CD4-positive, alpha-beta T cell treated with Interleukin-4 for 4 hours (primary cell): ENCODE measurements around the gene ARMC2.
A peak's percentile ranks its signal among the peaks of the same experiment; 100 is the strongest.
"Not testable (repeated sequence)": the region's sequence is repeated elsewhere in the genome, so short reads cannot be mapped to it uniquely, and the experiment has no call there.

ENCODE experiments used
- DNase-seq: peaks from one replicate; pipeline ENCODE4 v3.0.0-alpha.2; 2020

The ARMC2 gene, protein sequence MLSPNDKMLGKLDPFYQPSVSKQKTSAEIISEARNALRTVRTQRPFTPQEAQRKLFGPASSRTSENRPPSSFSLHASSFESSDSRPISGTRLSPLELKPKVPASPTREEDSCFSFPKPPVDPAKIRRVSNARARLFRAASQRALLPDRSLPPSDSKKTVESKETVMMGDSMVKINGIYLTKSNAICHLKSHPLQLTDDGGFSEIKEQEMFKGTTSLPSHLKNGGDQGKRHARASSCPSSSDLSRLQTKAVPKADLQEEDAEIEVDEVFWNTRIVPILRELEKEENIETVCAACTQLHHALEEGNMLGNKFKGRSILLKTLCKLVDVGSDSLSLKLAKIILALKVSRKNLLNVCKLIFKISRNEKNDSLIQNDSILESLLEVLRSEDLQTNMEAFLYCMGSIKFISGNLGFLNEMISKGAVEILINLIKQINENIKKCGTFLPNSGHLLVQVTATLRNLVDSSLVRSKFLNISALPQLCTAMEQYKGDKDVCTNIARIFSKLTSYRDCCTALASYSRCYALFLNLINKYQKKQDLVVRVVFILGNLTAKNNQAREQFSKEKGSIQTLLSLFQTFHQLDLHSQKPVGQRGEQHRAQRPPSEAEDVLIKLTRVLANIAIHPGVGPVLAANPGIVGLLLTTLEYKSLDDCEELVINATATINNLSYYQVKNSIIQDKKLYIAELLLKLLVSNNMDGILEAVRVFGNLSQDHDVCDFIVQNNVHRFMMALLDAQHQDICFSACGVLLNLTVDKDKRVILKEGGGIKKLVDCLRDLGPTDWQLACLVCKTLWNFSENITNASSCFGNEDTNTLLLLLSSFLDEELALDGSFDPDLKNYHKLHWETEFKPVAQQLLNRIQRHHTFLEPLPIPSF

DNA sequence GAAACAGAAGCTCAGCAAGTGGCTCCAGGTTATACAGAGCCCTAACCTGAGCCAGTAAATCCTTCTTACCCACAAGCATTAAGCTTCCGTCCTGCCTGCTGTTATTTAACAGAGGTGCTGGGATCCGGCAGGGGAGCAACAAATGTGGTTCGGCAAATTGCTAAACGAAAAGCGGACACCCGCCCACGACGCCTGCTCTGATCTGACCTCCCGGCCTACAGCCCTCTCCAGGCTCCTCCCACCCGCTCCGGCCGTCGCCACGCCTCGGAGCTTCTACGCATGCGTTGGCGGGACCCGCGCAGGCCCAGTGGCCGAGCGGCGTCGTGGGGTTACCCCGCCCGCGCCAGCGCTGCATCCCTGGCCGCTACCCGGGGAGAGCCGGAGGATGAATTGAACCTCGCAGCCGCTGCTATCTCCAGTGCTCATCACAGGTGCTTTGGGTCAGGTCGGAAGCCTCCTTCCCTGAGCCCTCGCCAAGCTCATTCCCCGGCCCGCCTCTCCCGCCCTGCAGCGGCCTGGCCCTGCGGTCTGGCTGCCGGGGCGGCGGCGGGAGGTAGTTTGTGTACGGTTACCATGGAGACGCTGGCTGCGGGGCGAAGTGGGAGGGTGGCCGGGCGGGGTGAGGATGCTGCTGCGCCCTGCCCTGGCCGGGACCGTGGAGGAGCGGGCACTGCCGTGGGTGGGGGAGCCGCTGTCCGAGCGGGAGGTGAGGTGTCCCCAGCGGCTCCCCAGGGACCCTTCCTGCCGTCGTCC, at the start of gene ARMC2:
TSS of gene ARMC2 (plus strand) at position 307 of the 753 bp plus-strand sequence. CDS start 5,846 bp downstream, outside the sequence.
- DNase-seq: peak; percentile 92

DNA sequence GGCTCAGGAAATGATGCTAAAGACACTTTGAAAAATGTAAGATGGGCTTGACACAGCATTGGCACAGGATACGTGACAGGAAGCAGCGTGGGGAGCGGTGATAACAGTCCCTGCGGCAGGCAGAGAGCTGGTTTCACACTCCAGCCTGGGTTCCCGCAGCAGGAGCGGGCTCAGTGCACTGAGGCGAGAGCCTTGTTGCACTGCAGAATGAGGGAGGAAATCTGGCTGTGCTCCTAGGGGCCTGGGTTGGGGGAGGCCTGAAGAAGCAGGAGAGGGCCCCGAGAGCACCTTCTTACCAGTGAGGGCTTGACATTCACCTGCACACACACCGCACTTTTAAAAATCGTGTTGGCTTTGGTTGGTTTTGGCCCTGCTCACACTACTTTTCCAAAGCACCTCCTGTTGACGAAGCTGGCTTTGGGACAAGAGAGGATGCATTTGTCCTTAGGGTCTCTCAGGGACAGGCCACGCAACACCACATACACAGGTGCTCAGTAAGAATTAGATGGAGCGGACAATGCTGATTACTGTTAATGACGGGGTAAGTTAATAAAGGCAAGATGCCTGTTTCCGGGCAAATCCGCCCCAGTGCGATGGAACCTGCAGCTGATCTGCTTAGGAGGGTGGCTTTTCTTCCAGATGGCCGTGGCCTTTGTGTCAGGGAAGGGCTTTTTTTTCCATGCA, 49.4 kb upstream of the ARMC2 start:
- peak; percentile 53 for DNase-seq

DNA sequence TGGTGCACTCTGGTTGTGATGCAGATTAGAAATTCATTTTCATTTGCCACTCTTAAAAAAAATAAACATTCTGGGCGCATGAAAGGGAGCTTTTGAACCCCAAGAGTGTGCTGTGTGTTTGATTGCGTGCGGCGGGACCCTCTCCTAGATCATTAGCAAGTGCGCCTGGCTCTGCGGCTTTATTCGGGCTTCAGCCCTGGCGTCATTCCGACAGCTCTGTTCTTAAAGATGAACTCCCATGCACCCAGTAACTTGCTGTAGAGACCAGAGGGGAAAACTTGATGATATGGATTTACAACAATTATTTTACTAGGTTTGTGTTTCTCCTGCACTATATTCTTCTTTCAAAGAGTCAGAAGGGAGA, 48.9 kb upstream of the ARMC2 start:
- no peak for DNase-seq

DNA sequence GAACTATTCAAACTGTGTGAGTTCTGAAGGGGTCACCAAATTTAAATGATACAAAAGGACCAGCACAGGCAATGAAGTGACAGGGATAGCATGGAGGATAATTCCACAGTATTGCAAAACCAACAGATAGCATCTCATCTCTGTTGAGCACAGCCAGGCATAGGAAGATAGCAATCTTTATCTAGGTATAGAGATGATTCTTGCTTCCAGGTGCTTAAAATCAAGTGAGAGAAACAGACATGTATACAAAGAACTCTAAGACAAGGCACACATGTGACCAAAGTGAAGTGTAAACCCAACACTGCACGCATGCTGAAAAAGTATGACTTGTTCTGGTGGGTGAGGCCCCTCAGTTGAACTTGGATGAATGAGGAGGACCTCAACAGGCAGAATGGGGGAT, 48.4 kb upstream of the ARMC2 start:
- no peak for DNase-seq

DNA sequence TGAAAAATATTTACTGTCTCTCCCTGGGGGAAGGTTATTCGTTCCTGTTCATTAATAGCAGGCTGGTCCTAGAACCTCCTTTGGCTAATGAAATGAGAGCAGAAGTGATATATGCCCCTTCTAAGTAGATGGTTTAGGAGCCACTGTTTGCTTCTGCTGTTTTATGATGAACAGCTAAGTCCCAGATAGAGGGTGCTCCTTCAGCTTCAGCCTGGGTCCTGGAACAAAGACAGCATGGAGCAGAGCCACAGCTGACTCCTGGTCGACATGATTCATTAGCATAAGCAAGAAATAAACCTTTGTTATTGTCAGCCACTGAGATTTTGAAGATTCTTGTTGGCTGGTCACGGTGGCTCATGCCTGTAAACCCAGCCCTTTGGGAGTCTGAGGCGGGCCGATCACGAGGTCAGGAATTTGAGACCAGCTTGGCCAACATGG, 47.8 kb upstream of the ARMC2 start:
- no peak for DNase-seq

DNA sequence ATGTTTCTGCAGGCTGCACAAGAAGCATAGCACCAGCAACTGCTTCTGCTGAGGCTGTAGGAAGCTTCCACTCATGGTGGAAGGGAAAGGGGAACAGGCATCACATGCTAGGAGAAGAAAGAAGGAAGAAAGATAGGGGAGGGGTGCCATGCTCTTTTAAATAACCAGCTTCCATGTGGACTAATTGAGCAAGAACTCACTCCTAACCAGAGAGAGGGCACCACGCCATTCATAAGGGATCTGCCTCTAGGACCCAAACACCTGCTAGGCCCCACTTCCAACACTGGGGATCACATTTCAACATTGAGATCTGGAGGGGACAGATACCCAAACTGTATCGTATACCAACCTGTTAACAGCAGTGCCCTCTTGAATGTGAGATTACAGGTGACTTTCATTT, 46.9 kb upstream of the ARMC2 start:
- DNase-seq: no peak

DNA sequence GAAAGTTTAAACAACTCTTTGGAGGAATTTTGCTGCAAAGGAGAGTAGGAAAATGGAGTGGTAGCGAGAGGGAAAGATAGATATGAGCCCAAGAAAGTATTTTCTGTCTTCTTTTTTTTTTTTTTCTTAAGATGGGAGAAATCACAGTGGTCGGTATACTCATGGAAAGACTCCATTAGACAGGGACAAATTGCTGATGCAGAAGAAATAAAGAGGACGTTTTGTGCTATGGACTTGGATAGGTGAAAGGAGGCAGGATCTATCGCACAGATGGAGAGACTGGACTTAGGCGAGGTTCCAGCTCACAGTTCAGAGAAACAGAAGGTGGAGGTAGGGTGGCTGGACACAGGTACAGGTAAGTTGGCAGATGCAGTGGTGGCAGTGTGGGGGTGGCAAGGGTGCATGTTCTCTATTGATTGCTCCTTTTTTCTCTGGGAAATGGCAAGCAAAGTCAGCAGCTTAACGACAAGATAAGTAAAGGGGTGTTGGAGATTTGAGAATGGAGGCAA, 44.2 kb upstream of the ARMC2 start:
- DNase-seq: no peak

DNA sequence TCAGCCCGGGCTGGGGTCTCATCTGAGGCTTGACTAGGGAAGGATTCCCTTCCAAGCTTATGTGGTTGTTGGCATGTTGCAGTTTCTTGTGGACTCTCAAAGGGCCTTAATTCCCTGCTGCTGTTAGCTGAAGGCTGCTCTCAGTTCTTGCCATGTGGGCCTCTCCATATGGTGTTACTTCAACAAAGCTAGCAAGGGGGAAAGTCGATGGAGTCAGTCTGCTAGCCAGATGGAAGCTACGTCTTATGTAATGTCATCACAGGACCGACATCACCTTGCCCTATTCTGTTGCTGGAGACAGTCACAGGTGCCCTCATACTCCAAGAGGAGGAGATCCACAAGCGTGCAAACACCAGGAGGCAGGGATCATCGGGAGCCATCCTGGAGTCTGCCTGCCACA, 43.3 kb upstream of the ARMC2 start:
- DNase-seq: no peak

DNA sequence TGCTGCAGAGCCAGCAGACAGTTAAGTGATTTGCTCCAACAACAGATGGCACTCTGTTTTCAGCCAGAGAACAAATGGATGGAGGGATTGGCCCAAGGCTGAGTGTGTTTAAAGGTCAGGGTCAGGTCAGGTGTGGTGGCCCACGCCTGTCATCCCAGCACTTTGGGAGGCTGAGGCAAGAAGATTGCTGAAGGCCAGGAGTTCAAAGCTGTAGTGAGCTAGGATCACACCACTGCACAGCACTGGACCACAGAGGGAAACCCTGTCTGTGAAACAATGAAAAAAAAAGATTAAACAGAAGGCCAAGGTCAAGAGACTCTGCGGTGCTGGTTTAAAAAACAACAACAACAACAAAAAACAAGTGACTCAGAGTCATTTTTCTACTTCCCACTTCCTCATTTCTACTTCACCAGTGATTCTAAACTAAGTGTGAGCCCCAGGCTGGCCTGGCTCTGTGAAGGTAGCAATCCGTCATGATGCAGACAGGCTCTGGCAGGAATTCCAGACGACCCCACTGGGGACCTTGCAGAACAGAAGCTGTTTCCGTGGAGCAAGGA, 42.5 kb upstream of the ARMC2 start:
- no peak for DNase-seq

DNA sequence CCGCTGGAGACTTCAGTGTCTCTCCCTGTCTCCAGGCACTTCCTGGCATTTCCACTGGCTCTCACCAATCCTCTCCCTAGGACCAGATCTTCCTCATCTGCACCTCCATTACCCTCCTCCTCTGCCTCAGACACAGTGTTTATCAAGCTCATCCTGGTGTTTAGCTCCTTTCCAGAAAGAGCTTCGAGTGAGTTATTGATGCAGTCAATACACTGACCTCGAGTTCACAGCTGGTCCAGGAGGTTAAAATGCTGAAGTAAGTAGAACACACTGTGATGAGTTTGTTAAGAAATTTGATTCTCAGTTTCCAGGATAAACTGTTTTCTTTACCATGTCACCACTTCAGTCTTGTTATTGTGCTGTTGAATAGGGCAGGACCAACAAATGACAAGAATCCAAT, 42.1 kb upstream of the ARMC2 start:
- DNase-seq: no peak

DNA sequence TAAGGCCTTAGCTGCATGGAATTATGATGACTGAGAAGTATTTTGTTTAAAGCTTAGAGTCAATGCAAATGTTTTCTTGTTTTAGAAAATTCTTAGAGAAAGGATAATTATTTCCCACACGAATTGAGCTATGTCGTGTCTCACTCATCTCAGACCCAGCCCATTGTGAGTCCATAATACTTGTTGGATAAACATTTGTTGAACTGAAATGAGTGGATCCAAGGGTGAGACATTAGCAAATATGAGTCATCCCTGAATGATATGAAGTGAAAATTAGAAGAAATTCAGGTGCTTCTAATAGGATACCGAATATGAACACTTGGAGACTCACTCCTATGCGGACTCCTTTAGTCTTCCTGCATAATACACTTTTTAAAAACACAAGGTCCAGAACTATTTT, 41.6 kb upstream of the ARMC2 start:
- no peak for DNase-seq

DNA sequence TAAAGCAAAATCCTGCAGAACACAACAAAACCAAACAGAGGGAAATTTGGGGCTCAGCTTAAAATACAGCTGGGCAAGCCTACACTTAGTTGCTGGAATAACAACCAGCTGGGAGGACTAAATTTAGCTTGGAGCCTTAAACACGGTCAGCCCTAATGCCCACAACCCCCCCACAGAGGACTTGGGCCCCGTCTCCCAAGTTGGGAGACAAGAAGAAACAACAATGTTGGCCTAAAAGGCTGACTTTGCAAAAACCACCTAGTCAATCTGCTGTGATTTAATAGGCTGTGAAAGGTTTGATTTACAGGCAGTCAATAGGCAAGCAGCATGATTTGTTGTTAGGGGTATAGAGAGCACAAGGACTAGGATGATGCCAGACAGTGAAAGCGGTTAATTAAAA, 40.3 kb upstream of the ARMC2 start:
- DNase-seq: no peak

DNA sequence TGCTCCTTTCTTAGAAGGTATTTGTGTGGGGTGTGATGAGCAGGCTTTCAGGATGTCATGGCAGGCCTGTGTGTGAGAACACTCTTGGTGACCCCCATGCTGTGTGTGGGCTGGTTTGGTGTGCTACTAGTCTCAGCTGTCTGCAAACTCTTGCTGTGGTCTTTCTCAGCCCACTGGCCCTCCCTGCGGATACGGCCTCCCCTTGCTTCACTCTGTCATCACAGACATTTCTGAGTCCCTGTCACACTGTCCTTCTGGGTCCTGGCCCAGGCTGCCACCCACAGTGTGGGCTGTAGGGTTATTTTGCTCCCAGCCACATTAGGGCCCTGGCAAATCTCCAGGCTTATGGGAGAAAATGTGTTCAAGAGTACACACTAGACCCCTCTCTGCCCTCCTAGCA, 39.0 kb upstream of the ARMC2 start:
- DNase-seq: no peak

DNA sequence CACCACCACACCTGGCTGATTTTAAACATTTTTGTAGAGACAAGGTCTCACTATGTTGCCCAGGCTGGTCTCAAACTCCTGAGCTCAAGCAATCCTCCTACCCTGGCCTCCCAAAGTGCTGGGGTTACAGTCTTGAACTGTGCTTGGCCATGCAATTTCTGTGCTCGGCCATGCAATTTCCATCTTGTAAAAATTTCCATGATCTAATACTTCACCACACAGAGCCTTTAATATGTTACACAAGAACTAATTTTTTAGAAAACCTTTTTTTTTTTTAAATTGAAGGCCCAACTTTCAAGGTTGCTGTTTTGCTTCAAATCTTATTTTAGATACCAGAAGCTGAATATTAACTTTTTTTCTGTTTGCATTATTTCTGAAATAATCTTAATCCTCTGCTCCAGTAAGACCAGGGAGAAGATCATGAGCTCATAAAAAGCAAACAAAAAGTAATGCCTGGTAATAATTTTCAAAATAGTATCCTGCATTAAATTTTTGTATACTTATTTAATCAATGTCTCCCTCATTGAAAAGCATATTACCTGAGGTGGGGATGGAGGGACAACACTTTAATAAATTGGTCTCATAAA, 38.1 kb upstream of the ARMC2 start:
- no peak for DNase-seq

DNA sequence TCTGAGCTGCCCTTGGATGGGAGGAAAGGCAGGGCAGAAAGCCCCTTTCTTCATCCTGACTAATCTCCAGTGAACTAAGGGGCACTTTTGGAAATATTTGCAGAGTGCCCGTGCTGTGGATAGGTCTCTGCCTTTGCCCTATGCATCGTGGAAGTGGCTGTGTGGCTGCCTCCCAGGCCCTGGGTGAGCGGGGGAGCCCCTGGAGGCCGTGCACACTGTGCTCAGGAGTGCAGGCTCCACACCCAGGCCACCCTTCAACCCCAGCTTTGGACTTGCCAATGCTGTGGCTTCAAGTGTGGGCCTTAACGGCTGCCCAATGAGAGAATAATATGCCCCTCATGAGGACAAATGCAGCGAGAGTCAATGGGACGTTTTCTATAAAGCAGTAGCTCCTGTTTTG, 36.7 kb upstream of the ARMC2 start:
- no peak for DNase-seq

DNA sequence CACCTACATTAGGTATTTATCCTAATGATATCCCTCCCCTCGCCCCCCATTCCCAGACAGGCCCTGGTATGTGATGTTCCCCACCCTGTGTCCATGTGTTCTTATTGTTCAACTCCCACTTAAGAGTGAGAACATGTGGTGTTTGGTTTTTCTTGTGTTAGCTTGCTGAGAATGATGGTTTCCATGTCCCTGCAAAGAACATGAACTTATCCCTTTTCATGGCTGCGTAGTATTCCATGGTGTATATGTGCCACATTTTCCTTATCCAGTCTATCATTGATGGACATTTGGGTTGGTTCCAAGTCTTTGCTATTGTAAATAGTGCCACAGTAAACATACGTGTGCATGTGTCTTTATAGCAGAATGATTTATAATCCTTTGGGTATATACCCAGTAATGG, 35.0 kb upstream of the ARMC2 start:
- DNase-seq: not testable (repeated sequence)

DNA sequence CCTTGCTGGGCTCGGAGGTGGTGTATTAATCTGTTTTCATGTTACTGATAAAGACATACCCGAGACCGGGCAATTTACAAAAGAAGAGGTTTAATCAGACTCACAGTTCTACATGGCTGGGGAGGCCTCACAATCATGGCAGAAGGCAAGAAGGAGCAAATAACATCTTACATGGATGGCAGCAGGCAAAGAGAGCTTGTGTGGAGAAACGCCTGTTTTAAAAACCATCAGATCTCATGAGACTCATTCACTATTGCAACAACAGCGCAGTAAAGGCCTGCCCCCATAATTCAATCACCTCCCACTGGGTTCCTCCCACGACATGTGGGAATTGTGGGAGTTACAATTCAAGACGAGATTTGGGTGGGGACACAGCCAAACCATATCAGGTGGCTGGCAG, 30.9 kb upstream of the ARMC2 start:
- not testable (repeated sequence) for DNase-seq

DNA sequence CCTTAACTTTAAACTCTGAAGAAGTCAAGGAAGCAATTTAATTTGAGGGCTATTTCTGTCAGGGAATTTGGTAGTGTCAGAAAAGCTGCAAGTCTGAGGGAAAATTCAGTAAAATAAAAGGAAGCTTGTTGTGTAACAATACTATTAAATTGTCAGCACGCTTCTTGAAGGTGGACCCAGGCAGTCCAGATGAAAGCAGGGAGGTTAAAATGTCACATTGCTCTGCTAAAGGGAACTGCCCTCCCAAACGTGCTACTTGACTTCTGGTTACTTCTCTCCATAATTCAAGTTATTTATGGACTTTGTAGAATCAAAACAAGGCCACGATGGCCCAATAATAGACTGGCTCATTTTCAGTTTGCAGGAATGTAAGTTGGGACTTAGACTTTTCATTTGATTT, 28.2 kb upstream of the ARMC2 start:
- no peak for DNase-seq

DNA sequence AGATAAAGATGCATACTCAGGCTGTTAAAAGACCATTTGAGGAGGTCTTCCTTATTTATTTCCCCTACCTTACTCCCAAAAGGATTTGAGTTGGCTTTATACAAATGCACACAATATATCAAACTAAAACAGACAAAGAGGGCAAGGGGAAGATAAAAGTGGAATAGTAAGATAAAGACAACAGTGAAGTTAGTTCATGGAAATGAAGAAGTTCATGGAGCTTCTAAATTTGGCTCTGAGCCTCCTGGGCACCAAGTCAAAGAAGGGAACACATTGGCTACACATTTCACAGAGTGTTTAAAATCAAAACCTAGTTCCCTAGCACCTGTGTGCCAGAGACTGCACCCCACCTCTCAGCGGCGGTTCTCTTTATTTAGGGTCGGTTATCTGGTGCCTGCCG, 25.8 kb upstream of the ARMC2 start:
- DNase-seq: no peak

DNA sequence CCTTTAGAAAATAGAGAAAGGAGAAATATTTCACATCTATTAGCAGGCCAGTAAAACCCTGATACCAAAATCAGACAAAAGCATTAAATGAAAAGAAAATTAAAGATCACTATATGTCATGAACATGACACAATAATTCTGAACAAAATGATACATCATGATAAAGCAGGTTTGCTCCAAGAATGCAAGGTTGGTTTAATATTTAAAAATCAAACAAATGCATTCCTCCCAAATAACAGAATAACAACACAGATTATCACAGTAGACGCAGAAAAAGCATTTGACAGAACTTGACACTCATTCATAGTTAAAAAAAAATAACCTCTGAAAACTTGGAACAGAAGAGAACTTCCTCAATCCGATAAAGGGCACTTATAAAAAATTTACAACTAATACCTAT, 22.9 kb upstream of the ARMC2 start:
- no peak for DNase-seq

DNA sequence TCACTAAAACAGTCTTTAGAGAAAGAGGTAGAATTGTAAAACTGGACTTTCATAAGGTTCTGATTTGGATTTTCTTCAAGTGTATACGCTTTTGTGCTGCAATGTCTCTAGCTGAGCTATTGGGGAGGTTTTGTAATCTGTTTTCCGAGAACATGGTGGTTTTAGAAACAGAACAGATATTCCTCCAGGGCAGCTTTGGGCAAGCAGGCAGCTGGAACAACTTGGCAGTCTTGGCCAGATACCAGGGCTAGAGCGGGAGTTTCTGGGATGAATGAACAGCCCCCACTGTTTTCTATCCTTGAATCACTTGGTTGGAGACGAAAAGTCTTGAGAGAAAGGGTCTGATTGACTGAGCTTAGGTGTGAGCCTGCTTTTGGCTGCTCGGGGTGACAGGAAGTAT, 17.1 kb upstream of the ARMC2 start:
- DNase-seq: no peak

DNA sequence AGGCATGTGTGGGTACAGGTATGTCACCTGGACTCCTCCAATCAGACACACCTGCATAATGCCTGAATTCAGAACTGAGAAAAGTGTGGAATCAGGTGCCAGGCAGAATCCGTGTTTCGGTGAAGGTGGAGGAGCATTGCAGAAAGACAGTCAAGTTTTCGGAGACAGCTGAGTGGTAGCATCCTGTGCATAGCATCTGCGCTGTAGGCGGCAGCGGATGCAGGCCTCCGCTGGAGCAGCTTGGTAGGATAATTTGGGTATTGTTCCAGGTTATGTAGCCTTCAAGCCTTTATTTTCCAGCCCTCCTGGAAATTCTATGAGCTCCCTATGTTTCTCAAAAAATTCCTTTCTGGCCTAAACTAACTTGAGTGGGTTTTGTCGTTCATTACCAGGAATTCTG, 15.5 kb upstream of the ARMC2 start:
- DNase-seq: no peak
